Trophoblast cell (in vitro differentiated cells and primary cell): ENCODE results near the gene PSMB3.

Source experiments
- DNase-seq, 2 donors: peaks; one replicate each; pipeline ENCODE4 v3.0.0-alpha.2; 2016
- H2AFZ ChIP-seq: 2 replicates; pipeline ENCODE4 v1.6.1; 2013; ENCODE audit warnings: low read length, moderate library complexity, mild to moderate bottlenecking; ENCODE audit not compliant: insufficient read depth, poor library complexity
- H2AK5ac ChIP-seq: 2 replicates; pipeline ENCODE4 v1.6.1; 2013; ENCODE audit warnings: mild to moderate bottlenecking, low read length
- H2BK120ac ChIP-seq: 2 replicates; pipeline ENCODE4 v1.6.1; 2013; ENCODE audit warnings: low read length, mild to moderate bottlenecking, moderate library complexity; ENCODE audit not compliant: insufficient read depth, poor library complexity
- H2BK12ac ChIP-seq: 2 replicates; pipeline ENCODE4 v1.6.1; 2013; ENCODE audit warnings: mild to moderate bottlenecking, low read length, moderate library complexity
- H2BK5ac ChIP-seq: 2 replicates; pipeline ENCODE4 v1.6.1; 2013; ENCODE audit warnings: low read length, low read depth, moderate library complexity, mild to moderate bottlenecking; ENCODE audit not compliant: poor library complexity
- H3K14ac ChIP-seq: 2 replicates; pipeline ENCODE4 v1.6.1; 2013; ENCODE audit warnings: mild to moderate bottlenecking, low read length
- H3K18ac ChIP-seq: 2 replicates; pipeline ENCODE4 v1.6.1; 2013; ENCODE audit warnings: mild to moderate bottlenecking, low read length
- H3K23ac ChIP-seq: 2 replicates; pipeline ENCODE4 v1.6.1; 2013; ENCODE audit warnings: low read length
- H3K27ac ChIP-seq: 2 replicates; pipeline ENCODE4 v1.5.1; 2013; ENCODE audit warnings: low read depth, mild to moderate bottlenecking, inconsistent platforms, low read length, moderate library complexity
- H3K27me3 ChIP-seq: 2 replicates; pipeline ENCODE4 v1.6.1; 2013; ENCODE audit warnings: inconsistent platforms, mild to moderate bottlenecking, low read length, moderate library complexity; ENCODE audit not compliant: insufficient read depth
- H3K36me3 ChIP-seq, 2 experiments: 1 replicate in 1 of 2; 2 replicates in 1 of 2; pipeline ENCODE4 v1.6.1; 2013; ENCODE audit warnings: low read length in 2 of 2, mild to moderate bottlenecking in 2 of 2, moderate library complexity in 1 of 2; ENCODE audit not compliant: insufficient read depth in 2 of 2, control insufficient read depth in 1 of 2
- H3K4ac ChIP-seq: 2 replicates; pipeline ENCODE4 v1.6.1; 2013; ENCODE audit warnings: low read depth, mild to moderate bottlenecking, low read length, moderate library complexity
- H3K4me1 ChIP-seq, 2 experiments: 1 replicate in 1 of 2; 2 replicates in 1 of 2; pipeline ENCODE4 v1.6.1; 2013; ENCODE audit warnings: low read length in 2 of 2, mild to moderate bottlenecking in 2 of 2, moderate library complexity in 1 of 2; ENCODE audit not compliant: insufficient read depth in 2 of 2, control insufficient read depth in 1 of 2
- H3K4me2 ChIP-seq: 2 replicates; pipeline ENCODE4 v1.6.1; 2013; ENCODE audit warnings: inconsistent platforms, mild to moderate bottlenecking, low read length, moderate library complexity
- H3K4me3 ChIP-seq: 2 replicates; pipeline ENCODE4 v1.5.1; 2013; ENCODE audit warnings: mild to moderate bottlenecking, low read depth, low read length, inconsistent platforms
- H3K79me1 ChIP-seq: one replicate; pipeline ENCODE4 v1.6.1; 2013; ENCODE audit warnings: low read length
- H3K79me2 ChIP-seq: 2 replicates; pipeline ENCODE4 v1.6.1; 2013; ENCODE audit warnings: low read length, mild to moderate bottlenecking; ENCODE audit not compliant: control insufficient read depth, insufficient read depth, poor library complexity
- H3K9ac ChIP-seq: 2 replicates; pipeline ENCODE4 v1.6.1; 2013; ENCODE audit warnings: mild to moderate bottlenecking, low read length
- H3K9me3 ChIP-seq: 2 replicates; pipeline ENCODE4 v1.6.1; 2013; ENCODE audit warnings: low read depth, mild to moderate bottlenecking, control low read depth, inconsistent platforms, low read length; ENCODE audit not compliant: insufficient read depth
- H4K12ac ChIP-seq: 2 replicates; pipeline ENCODE4 v1.6.1; 2013; ENCODE audit warnings: low read depth, mild to moderate bottlenecking, low read length, moderate library complexity
- H4K8ac ChIP-seq: 2 replicates; pipeline ENCODE4 v1.6.1; 2013; ENCODE audit warnings: low read depth, mild to moderate bottlenecking, low read length, moderate library complexity
- H4K91ac ChIP-seq: one replicate; pipeline ENCODE4 v1.6.1; 2013; ENCODE audit warnings: low read depth, mild to moderate bottlenecking, low read length, moderate library complexity
- WGBS: extraction: QIAGEN DNeasy Blood & Tissue Kit; methylation state at CpG from one replicate; pipeline ENCODE4 v1.1.7; 2013; ENCODE audit warnings: missing lambda C conversion rate; ENCODE audit not compliant: insufficient read length, insufficient coverage; ENCODE audit errors: extremely low coverage; 5-methylcytosine and 5-hydroxymethylcytosine counted together

The PSMB3 gene

DNA sequence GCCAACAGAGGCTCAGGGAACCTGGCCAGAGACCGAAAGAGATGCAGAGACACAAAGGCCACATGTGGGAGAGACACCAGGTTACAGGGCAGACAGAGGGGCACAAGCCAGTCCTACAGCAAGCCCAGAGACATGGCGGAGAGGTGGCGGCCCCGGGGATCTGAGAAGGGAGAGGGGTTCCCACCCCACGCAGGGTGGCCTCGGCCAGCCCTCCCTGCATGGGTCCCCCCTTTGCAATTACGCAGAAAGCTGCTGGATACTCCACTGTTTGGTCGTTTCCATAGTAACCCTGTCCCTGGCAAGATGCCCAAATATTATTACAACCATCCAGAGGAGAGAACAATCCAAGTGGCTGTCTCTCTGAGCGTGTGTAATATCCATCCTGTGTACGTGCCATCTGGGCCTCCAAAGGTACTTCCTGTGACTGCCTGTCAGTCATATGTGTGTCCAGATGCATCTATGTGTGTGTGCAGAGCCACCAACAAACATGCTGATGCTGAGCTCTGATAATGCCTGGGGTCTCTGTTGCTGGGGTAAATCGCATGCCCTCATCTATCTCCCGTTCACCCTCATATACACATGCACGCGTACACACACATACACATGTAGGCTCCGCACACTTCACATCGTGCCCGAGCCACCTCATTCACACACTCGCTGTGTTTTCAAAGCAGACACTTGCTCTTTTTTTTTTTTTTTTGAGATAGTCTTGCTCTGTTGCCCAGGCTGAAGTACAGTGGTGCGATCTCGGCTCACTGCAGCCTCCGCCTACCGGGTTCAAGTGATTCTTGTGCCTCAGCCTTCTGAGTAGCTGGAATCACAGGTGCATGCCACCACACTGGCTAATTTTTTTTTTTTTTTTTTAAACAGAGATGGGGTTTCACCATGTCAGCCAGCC is 9.9 kb upstream of the PSMB3 start:
- H3K4me3 ChIP-seq: no peak overlapping the region
- H2BK12ac ChIP-seq: no peak overlapping the region
- no peak overlapping the region for H4K8ac ChIP-seq
- H3K79me1 ChIP-seq: peaks cover 2% of the 10 kb centered on the region
- H2AK5ac ChIP-seq: no peak overlapping the region
- H2AFZ ChIP-seq: no peak overlapping the region
- H3K36me3 ChIP-seq: peaks cover 43 to 44% of the 10 kb centered on the region in 2 experiments
- H3K14ac ChIP-seq: no peak overlapping the region
- no peak for DNase-seq
- H3K27ac ChIP-seq: no peak overlapping the region
- peaks cover 24% of the 10 kb centered on the region for H3K79me2 ChIP-seq
- H2BK5ac ChIP-seq: no peak overlapping the region
- no peak overlapping the region for H4K12ac ChIP-seq
- H3K18ac ChIP-seq: peak overlapping the region; percentile 18
- H3K4ac ChIP-seq: peak overlapping the region; percentile 71
- no peak overlapping the region for H2BK120ac ChIP-seq
- no peak overlapping the region for H3K4me2 ChIP-seq
- H3K23ac ChIP-seq: no peak overlapping the region
- no peaks in the 10 kb centered on the region for H3K9me3 ChIP-seq
- no peak overlapping the region for H4K91ac ChIP-seq
- WGBS: no CpG with 5 or more reads among the region's 22 CpGs
- H3K4me1 ChIP-seq: peaks cover 8 to 15% of the 10 kb centered on the region in 2 experiments
- no peaks in the 10 kb centered on the region for H3K27me3 ChIP-seq
- H3K9ac ChIP-seq: no peak overlapping the region

GRCh38 chr17:38743556-38744171 is 8.9 kb upstream of the PSMB3 start:
- Histone ChIP-seq H4K12ac (no peak overlapping the region), H3K4me1 (peaks cover 8 to 15% of the 10 kb centered on the region in 2 experiments), H3K36me3 (peaks cover 35% of the 10 kb centered on the region in 2 experiments), H3K9me3 (no peaks in the 10 kb centered on the region), H3K14ac (no peak overlapping the region), H3K18ac (no peak overlapping the region), H2BK120ac (no peak overlapping the region), H3K79me2 (peaks cover 30% of the 10 kb centered on the region), H3K79me1 (peaks cover 9% of the 10 kb centered on the region), H3K4me3 (no peak overlapping the region), H3K27me3 (no peaks in the 10 kb centered on the region), H2AFZ (no peak overlapping the region), H4K91ac (no peak overlapping the region), H2BK5ac (no peak overlapping the region), H3K27ac (no peak overlapping the region), H3K4me2 (no peak overlapping the region), H4K8ac (no peak overlapping the region), H3K23ac (no peak overlapping the region), H3K9ac (no peak overlapping the region), H3K4ac (peak overlapping the region; percentile 77), H2AK5ac (no peak overlapping the region), H2BK12ac (no peak overlapping the region)
- no CpG with 5 or more reads among the region's 4 CpGs for WGBS
- no peak for DNase-seq

- no peak overlapping the region for H4K91ac ChIP-seq
- no peak overlapping the region for H2AK5ac ChIP-seq
- peaks cover 36% of the 10 kb centered on the region for H3K79me2 ChIP-seq
- no peak overlapping the region for H4K12ac ChIP-seq
- H3K27ac ChIP-seq: no peak overlapping the region
- H2BK120ac ChIP-seq: no peak overlapping the region
- no peaks in the 10 kb centered on the region for H3K9me3 ChIP-seq
- DNase-seq: no peak
- H3K4me2 ChIP-seq: peak overlapping the region; percentile 84
- H3K14ac ChIP-seq: no peak overlapping the region
- no peak overlapping the region for H2AFZ ChIP-seq
- no peaks in the 10 kb centered on the region for H3K27me3 ChIP-seq
- H3K4ac ChIP-seq: peak overlapping the region; percentile 82
- H4K8ac ChIP-seq: no peak overlapping the region
- H2BK12ac ChIP-seq: no peak overlapping the region
- H2BK5ac ChIP-seq: no peak overlapping the region
- no CpG with 5 or more reads among the region's 4 CpGs for WGBS
- H3K79me1 ChIP-seq: peaks cover 20% of the 10 kb centered on the region
- H3K23ac ChIP-seq: no peak overlapping the region
- H3K18ac ChIP-seq: no peak overlapping the region
- peaks cover 19 to 20% of the 10 kb centered on the region in 2 experiments for H3K36me3 ChIP-seq
- no peak overlapping the region for H3K9ac ChIP-seq
- H3K4me3 ChIP-seq: no peak overlapping the region
- peaks cover 13 to 20% of the 10 kb centered on the region in 2 experiments for H3K4me1 ChIP-seq
Observed at GRCh38 chr17:38745545-38745944, 7.0 kb upstream of the PSMB3 start.

DNA sequence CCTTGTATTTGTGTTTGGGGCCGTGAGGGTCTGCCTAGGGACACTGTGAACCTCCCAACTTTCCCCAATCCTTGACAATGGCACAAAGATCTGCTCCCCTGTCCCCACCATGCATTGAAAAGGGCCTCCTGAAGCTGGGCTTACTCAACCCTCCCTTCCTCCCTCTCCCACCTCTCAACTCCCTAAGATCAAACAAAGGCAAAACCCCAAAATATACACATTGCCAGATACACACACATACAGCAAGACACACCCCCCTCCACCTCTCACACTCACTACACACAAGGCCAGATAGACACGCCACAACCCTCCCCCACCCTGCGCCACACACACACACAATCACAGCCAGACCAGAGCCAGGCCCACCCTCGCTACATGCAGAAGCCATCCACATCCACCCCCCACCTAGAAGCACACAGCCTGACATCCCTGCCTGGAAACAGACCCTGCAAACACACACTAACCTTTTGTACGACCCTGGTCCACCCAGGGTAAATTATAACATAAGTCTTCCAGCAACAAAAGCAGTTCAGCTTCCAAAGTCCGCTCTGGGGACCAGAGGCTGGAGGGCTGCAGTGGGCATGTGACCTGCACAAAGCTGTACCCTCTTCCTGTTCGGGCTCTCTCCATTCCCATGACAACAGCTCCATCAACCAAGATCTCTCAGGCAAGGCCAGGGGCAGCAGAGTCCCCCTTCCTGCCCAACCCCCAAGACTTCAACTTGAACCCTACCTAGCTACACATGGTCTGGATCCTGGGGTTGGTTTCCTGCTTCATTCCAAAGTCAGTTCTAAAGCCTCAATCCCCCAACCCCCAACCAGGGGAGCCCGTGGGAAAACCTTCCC is 6.3 kb upstream of the PSMB3 start:
- Histone ChIP-seq H3K23ac (no peak overlapping the region), H3K4me3 (no peak overlapping the region), H2BK120ac (no peak overlapping the region), H4K8ac (no peak overlapping the region), H3K9ac (no peak overlapping the region), H2BK5ac (no peak overlapping the region), H4K12ac (no peak overlapping the region), H3K4me1 (peaks cover 13 to 22% of the 10 kb centered on the region in 2 experiments), H3K27me3 (no peaks in the 10 kb centered on the region), H3K18ac (no peak overlapping the region), H3K4me2 (peak overlapping the region; percentile 84), H2BK12ac (no peak overlapping the region), H3K79me1 (peaks cover 20% of the 10 kb centered on the region), H3K27ac (no peak overlapping the region), H3K4ac (peak overlapping the region; percentile 22), H3K9me3 (no peaks in the 10 kb centered on the region), H2AK5ac (no peak overlapping the region), H3K36me3 (peaks cover 14 to 17% of the 10 kb centered on the region in 2 experiments), H2AFZ (no peak overlapping the region), H4K91ac (no peak overlapping the region), H3K79me2 (peaks cover 36% of the 10 kb centered on the region), H3K14ac (no peak overlapping the region)
- no peak for DNase-seq
- no CpG with 5 or more reads among the region's 8 CpGs for WGBS
